Measurements from ENCODE around the gene EPB41L2. TPM values are rescaled to one million over a fixed set of nuclear protein-coding genes. Genes with fewer than 3 reads are reported as not detected.

EPB41L2 gene
- total RNA-seq, 6 experiments from 2014 or later: 15.3 to 38.5 (median 24.6) TPM

GRCh38 chr6:131042664-131043063, 20.4 kb downstream of the EPB41L2 start:
- WGBS (ENCODE audit: insufficient coverage, low coverage, low lambda C conversion rate, missing lambda C conversion rate): 78% methylated on average over 2 of the region's 2 CpGs
- Histone ChIP-seq H3K27ac (no peak overlapping the region), H3K4me3 (no peak overlapping the region), H3K27me3 (no peaks in the 10 kb centered on the region), H3K4me1 (peaks cover 0 to 5% (median 0%) of the 10 kb centered on the region in 4 donors), H3K36me3 (no peaks in the 10 kb centered on the region), H3K9me3 (no peaks in the 10 kb centered on the region)
- no peak for DNase-seq
- intact Hi-C loops (cut with DNase I): no loop called here
- ATAC-seq: no peak
- TF ChIP-seq POLR2A (IDR thresholded peaks at IDR 0.05) (no peak), CTCF (IDR thresholded peaks at IDR 0.05) (no peak)

- WGBS (ENCODE audit: insufficient coverage, low coverage, low lambda C conversion rate, missing lambda C conversion rate): 90% methylated on average over 2 of the region's 2 CpGs
- intact Hi-C loops (cut with DNase I): no loop called here
- ATAC-seq: no peak
- no peaks in the 10 kb centered on the region for H3K27me3 ChIP-seq
- H3K4me3 ChIP-seq: no peak overlapping the region
- no peaks in the 10 kb centered on the region for H3K9me3 ChIP-seq
- no peak overlapping the region for H3K27ac ChIP-seq
- peaks cover 0 to 5% (median 0%) of the 10 kb centered on the region in 4 donors for H3K4me1 ChIP-seq
- TF ChIP-seq CTCF (IDR thresholded peaks at IDR 0.05): no peak
- no peak for TF ChIP-seq POLR2A (IDR thresholded peaks at IDR 0.05)
- no peaks in the 10 kb centered on the region for H3K36me3 ChIP-seq
- no peak for DNase-seq
Observed at GRCh38 chr6:131041814-131042213, 21.2 kb downstream of the EPB41L2 start.

GRCh38 chr6:131040866-131041265, 22.2 kb downstream of the EPB41L2 start:
- TF ChIP-seq POLR2A (IDR thresholded peaks at IDR 0.05): no peak
- TF ChIP-seq CTCF (IDR thresholded peaks at IDR 0.05): no peak
- Histone ChIP-seq H3K27me3 (no peaks in the 10 kb centered on the region), H3K27ac (no peak overlapping the region), H3K4me3 (no peak overlapping the region), H3K36me3 (no peaks in the 10 kb centered on the region), H3K4me1 (peaks cover 0 to 5% (median 0%) of the 10 kb centered on the region in 4 donors), H3K9me3 (no peaks in the 10 kb centered on the region)
- DNase-seq: no peak
- WGBS (ENCODE audit: insufficient coverage, low coverage, low lambda C conversion rate, missing lambda C conversion rate): 82% methylated on average over 4 of the region's 4 CpGs
- intact Hi-C loops (cut with DNase I): no loop called here
- ATAC-seq: no peak

GRCh38 chr6:131039345-131039680, 23.7 kb downstream of the EPB41L2 start:
- H3K4me1 ChIP-seq: peaks cover 0 to 5% (median 0%) of the 10 kb centered on the region in 4 donors
- no peak for TF ChIP-seq POLR2A (IDR thresholded peaks at IDR 0.05)
- no peak for TF ChIP-seq CTCF (IDR thresholded peaks at IDR 0.05)
- WGBS (ENCODE audit: insufficient coverage, low coverage, low lambda C conversion rate, missing lambda C conversion rate): 71% methylated on average over 4 of the region's 4 CpGs
- intact Hi-C loops (cut with DNase I): no loop called here
- no peaks in the 10 kb centered on the region for H3K27me3 ChIP-seq
- no peak overlapping the region for H3K27ac ChIP-seq
- DNase-seq: no peak
- H3K9me3 ChIP-seq: no peaks in the 10 kb centered on the region
- H3K36me3 ChIP-seq: no peaks in the 10 kb centered on the region
- ATAC-seq: peak in 1 of 4 donors; percentile 26
- H3K4me3 ChIP-seq: no peak overlapping the region
